OCI-M2 (cell line): ENCODE measurements around the gene CDH4.

ENCODE experiments used
- DNase-seq: peaks from one replicate; lab custom pipeline; 2025; ENCODE audit not compliant: unreplicated experiment; lab: John Stamatoyannopoulos, UW

CDH4 gene

DNA sequence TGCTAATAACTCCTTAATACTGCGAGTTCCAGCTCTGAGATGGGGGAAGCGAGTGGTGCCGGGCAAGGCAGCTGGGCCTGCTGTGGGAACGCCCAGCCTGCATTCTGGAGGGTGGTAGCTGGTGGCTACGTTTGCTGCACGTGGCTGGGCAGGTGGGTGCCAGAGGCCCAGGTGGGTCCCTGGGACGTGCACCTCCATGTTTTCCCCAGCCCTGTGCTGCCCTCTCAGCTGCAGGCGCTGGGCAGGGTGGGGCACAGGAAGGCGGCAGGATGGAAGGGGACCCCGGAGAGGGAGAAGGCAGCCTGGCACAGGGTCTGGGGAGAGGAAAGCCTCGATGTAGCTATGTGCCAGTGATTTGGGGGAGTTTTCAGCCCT is 388.8 kb downstream of the CDH4 start:
- DNase-seq = no peak

- DNase-seq = no peak
Observed at GRCh38 chr20:61643656-61644377, 391.8 kb downstream of the CDH4 start.

DNA sequence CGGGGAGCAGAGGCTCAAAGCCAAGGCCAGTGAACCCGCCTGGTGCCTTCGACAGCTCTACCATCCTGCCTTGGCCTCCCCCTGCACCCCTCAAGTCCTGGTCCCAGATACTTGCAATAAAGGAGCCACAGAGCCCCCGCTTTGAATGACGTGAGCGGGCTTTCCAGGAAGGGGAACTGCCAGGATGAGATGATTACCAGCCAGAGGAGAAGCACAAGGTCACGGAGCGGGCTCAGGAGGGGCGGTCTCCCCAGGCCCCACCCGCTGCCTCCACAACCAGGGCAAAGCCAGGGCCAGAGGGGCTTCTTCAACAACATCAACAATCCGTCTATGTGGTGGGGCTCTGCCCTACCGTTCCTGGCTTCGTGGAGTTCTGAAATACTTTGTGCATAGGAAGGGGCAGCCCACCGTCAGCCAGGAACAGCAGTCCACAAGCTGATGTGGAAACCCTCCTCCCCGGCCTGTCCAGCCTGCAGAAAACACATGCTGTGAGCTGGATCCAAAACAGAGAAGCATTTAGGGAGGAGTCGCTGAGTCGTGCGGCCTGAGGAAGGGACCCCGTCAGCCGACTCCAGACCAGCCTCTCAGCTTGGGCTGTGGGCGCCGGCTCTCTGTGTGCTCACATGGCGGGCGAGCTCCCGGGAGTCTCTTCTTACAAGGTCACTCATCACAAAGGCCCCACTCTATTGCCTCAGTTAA is 392.5 kb downstream of the CDH4 start:
- no peak for DNase-seq

DNA sequence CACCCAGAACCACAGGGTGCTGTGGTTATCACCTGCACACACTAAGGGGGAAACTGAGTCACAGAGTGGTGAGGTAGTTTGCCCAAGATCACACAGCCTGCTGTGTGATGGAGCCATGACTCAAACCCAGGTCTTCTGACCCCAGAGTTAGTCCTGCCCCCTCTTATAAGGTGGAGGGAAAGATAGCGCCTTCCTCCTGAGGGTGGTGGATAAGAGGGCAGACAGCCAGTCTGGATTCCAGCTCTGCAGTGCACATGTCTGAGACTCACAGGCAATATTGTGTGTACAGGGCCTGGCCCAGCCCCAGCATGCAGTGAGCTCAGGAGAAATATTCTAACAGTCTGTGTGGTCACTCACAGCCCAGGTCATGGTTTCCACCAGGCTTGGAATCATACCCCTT is 393.7 kb downstream of the CDH4 start:
- no peak for DNase-seq

DNA sequence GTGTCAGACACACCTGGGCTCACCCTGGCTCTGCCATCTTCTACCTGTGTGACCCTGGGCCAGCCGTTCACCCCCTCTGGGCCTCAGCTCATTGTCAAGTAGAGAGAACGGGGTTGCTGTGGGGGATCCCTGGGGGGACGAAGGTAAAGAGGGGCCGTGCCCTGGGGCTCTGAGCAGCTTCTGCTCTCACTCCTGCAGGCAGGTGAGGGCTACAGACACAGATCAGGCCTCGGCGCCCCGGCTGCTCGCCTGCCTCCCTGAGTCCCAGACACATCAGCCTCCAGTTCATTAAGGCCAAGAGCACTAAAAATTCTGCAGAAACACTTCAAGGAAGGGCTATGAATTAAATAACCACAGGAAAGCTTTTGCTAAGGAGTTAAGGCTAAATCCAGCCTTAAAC is 394.4 kb downstream of the CDH4 start:
- no peak for DNase-seq

GRCh38 chr20:61646986-61647385 is 394.9 kb downstream of the CDH4 start:
- DNase-seq = no peak

- DNase-seq = no peak
Observed at GRCh38 chr20:61647702-61648101, 395.6 kb downstream of the CDH4 start.

DNA sequence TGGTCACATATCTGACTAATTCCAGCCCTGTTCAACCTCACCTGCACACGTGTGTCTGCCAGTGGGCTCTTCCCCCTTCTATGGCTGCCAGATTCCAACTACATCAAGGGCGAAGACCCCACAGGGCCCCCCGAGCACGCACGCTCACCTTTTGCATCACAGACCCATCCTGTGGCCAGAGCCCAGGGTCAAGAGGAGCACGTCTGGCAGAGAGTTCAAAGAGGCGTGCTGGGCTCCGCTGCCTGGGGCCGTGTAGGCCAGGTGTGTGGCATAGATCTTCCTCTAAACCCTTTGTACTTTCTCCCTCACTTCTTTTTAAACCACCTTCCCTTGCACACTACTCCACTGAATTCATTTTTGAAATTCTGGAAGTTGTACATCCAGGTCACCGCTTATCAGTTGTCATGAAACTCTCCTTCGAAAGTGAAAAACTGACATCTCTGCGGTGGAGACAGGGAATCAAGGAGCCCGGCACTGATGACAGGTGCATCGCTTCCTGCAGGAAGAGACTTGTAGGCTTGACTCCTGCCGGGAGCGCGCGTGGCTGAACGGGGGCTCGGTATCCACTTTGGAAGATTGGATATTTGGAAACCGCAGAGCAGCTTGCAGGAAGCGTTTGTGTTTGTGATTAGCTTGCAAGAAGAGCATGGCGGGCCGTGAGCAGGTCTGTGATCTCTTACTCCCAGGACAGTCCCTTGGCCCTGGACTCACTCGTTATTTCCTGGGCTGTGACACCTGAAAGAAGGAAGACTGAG is 397.2 kb downstream of the CDH4 start:
- no peak for DNase-seq

GRCh38 chr20:61649860-61650162 is 397.8 kb downstream of the CDH4 start:
- no peak for DNase-seq

DNA sequence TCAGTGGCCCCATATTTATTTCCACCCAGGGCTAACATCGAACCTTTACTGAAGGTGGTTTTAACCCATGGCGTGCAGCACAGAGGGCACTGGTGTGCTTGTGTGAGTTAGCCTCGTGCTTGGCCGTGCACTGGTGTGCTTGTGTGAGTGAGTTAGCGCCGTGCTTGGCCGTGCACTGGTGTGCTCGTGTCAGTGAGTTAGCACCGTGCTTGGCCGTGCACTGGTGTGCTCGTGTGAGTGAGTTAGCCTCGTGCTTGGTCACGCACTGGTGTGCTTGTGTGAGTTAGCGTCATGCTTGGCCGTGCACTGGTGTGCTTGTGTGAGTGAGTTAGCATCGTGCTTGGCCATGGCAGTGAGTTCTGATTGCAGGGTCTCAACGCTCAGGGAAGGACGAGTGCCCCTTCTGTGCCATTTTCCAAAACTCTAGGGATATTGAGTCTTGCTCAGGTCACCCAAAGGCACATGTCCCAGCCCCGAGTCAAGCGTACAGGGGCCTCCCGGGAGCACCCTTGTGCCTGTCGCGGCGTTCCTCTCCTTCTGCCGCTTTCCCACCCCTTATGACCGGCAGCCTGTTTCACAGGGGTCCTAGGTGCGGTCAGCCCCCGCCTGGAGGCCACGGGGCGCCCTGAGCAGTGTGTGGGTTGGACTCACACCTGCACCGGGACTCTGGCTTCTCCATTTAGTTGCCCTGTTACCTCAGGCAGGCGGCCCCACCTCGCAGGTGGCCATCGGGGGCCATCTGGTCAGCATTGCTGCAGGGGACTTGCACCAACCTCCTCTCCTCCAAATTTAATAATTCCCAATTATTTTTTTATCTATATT is 399.1 kb downstream of the CDH4 start:
- no peak for DNase-seq

GRCh38 chr20:61652146-61652545 is 400.1 kb downstream of the CDH4 start:
- no peak for DNase-seq

GRCh38 chr20:61654726-61655125 is 402.7 kb downstream of the CDH4 start:
- DNase-seq = no peak

- no peak for DNase-seq
Observed at GRCh38 chr20:61655591-61655990, 403.5 kb downstream of the CDH4 start.

GRCh38 chr20:61656198-61656597 is 404.1 kb downstream of the CDH4 start:
- no peak for DNase-seq

- DNase-seq = no peak
Observed at GRCh38 chr20:61657721-61658377, 405.8 kb downstream of the CDH4 start.

DNA sequence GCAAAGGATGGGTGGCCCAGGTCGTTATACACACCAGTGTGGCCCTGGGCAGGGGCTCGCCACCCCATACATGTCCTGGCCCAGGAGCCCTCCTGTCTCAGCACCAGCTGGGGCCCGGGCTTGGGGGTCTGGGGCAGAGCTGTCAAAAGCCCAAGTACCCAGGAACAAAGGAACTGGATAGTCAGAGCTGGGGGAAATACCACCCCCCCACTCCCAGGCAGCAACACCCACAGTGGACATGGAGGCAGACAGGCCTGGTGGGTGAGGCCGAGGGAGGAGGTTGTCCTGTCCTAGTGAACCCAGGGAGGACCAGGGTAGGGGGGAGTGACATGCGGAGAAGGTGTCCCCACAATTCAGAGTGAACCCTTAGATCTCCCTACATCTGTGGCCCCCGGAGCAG is 406.5 kb downstream of the CDH4 start:
- no peak for DNase-seq

- no peak for DNase-seq
Observed at GRCh38 chr20:61659246-61659993, 407.4 kb downstream of the CDH4 start.

- no peak for DNase-seq
Observed at GRCh38 chr20:61659994-61660346, 407.9 kb downstream of the CDH4 start.

DNA sequence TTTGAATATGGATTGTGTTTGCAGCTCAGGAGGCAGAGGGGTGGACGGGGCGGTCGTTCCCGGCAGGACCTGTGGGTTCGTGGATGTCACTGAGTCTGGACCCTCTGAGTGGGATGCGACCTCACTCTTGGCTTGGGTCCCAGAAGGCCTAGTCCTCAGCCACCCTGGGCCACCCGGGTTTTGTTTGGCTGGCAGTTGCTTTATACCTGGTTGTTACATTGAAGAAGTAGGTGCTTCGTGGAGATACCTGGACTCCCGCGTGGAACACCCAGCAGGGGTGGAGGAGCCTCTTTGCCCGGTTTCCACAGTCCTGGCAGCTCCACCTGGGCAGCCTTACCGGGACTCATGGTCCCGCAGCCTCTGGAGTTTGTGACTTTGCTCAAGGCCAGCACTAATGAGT is 408.5 kb downstream of the CDH4 start:
- DNase-seq = no peak

- no peak for DNase-seq
Observed at GRCh38 chr20:61661025-61661424, 409.0 kb downstream of the CDH4 start.
